ENCODE data around the gene MALRD1.

MALRD1 gene

DNA sequence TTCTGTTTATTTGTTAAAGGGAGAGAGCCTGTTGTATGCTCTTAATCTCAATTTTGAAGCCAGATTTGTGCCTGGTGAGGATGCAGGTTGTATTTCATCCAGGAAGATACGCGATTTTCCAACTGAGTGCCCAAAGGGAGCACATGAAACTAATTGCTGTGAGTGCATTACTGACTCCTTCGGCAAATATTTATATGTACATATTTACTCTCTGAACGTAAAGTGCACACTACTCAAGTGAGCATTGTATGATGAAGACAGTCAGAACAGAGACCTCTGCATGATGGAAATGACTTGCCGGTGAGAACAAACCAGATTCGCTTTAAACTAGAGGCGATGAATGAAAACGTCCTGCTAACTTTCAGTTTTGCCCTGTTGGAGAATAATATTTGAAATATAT is 130.1 kb downstream of the MALRD1 start:
- no peaks in the 10 kb centered on the region for H3K36me3 ChIP-seq (ENCODE audit: insufficient read depth)
- no peak overlapping the region for H3K27ac ChIP-seq
- no peaks in the 10 kb centered on the region for H3K79me2 ChIP-seq (ENCODE audit: insufficient read depth, low read depth)
- no peak overlapping the region for H3K4me3 ChIP-seq (IDR thresholded peaks at IDR 0.05; ENCODE audit: insufficient read depth, low read depth, low read length)
- no peak overlapping the region for H3K4me2 ChIP-seq
- H4K20me1 ChIP-seq (ENCODE audit: insufficient read depth): no peaks in the 10 kb centered on the region
- H3K9ac ChIP-seq: no peak overlapping the region
- no peak for TF ChIP-seq CTCF (conservative IDR thresholded peaks at IDR 0.05; ENCODE audit: low read depth, low read length)
- no peaks in the 10 kb centered on the region for H3K4me1 ChIP-seq (ENCODE audit: low read depth, poor library complexity, severe bottlenecking)
- no peak overlapping the region for H2AFZ ChIP-seq (ENCODE audit: low read depth)
- no peaks in the 10 kb centered on the region for H3K27me3 ChIP-seq (ENCODE audit: insufficient read depth, low read depth)

DNA sequence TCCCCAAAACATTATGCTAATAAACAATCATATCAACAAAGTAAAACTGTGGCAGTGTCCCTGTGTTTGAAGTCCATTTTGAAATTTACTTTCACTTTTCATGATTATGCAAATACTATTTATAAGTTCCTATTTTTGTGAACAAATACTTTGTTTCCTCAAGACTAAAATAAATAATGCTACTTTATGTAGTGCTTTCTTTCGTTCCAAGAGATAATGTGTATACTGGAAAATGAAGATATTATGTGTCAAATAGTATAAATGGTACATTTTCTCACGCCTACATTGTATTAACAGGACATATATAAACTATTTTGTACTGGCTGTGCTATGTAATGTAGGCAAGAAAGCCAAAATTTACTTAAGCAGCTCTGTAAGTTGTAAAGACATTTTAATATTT is 136.3 kb downstream of the MALRD1 start:
- no peak overlapping the region for H2AFZ ChIP-seq (ENCODE audit: low read depth)
- H3K36me3 ChIP-seq (ENCODE audit: insufficient read depth): no peaks in the 10 kb centered on the region
- H3K27ac ChIP-seq: no peak overlapping the region
- no peak overlapping the region for H3K9ac ChIP-seq
- H4K20me1 ChIP-seq (ENCODE audit: insufficient read depth): no peaks in the 10 kb centered on the region
- H3K4me2 ChIP-seq: no peak overlapping the region
- no peaks in the 10 kb centered on the region for H3K4me1 ChIP-seq (ENCODE audit: low read depth, poor library complexity, severe bottlenecking)
- no peak overlapping the region for H3K4me3 ChIP-seq (IDR thresholded peaks at IDR 0.05; ENCODE audit: insufficient read depth, low read depth, low read length)
- H3K79me2 ChIP-seq (ENCODE audit: insufficient read depth, low read depth): no peaks in the 10 kb centered on the region
- H3K27me3 ChIP-seq (ENCODE audit: insufficient read depth, low read depth): no peaks in the 10 kb centered on the region
- TF ChIP-seq CTCF (conservative IDR thresholded peaks at IDR 0.05; ENCODE audit: low read depth, low read length): no peak

- no peak for TF ChIP-seq CTCF (conservative IDR thresholded peaks at IDR 0.05; ENCODE audit: low read depth, low read length)
Observed at GRCh38 chr10:19194866-19195265, 146.3 kb downstream of the MALRD1 start.

GRCh38 chr10:19195698-19196097 is 147.1 kb downstream of the MALRD1 start:
- Histone ChIP-seq H3K4me1 (ENCODE audit: low read depth, poor library complexity, severe bottlenecking) (no peaks in the 10 kb centered on the region), H2AFZ (ENCODE audit: low read depth) (no peak overlapping the region), H3K4me2 (no peak overlapping the region), H3K27me3 (ENCODE audit: insufficient read depth, low read depth) (no peaks in the 10 kb centered on the region), H3K36me3 (ENCODE audit: insufficient read depth) (no peaks in the 10 kb centered on the region), H3K27ac (no peak overlapping the region), H3K79me2 (ENCODE audit: insufficient read depth, low read depth) (no peaks in the 10 kb centered on the region), H3K4me3 (IDR thresholded peaks at IDR 0.05; ENCODE audit: insufficient read depth, low read depth, low read length) (no peak overlapping the region), H3K9ac (no peak overlapping the region), H4K20me1 (ENCODE audit: insufficient read depth) (no peaks in the 10 kb centered on the region)
- no peak for TF ChIP-seq CTCF (conservative IDR thresholded peaks at IDR 0.05; ENCODE audit: low read depth, low read length)

More at GRCh38 chr10:19194866-19195265, 146.3 kb downstream of the MALRD1 start:
- H3K4me3 ChIP-seq (IDR thresholded peaks at IDR 0.05; ENCODE audit: insufficient read depth, low read depth, low read length): no peak overlapping the region
- no peaks in the 10 kb centered on the region for H3K36me3 ChIP-seq (ENCODE audit: insufficient read depth)
- no peaks in the 10 kb centered on the region for H3K27me3 ChIP-seq (ENCODE audit: insufficient read depth, low read depth)
- H3K27ac ChIP-seq: no peak overlapping the region
- no peak overlapping the region for H3K4me2 ChIP-seq
- H2AFZ ChIP-seq (ENCODE audit: low read depth): no peak overlapping the region
- H3K4me1 ChIP-seq (ENCODE audit: low read depth, poor library complexity, severe bottlenecking): no peaks in the 10 kb centered on the region
- H4K20me1 ChIP-seq (ENCODE audit: insufficient read depth): no peaks in the 10 kb centered on the region
- H3K9ac ChIP-seq: no peak overlapping the region
- no peaks in the 10 kb centered on the region for H3K79me2 ChIP-seq (ENCODE audit: insufficient read depth, low read depth)

All from KMS-11 (cell line).